Astrocyte (in vitro differentiated cells and primary cell): ENCODE results near the gene ETFA.

Experiments used
- CTCF ChIP-seq: IDR thresholded peaks from 2 replicates; pipeline ENCODE4 v1.5.1; 2011; ENCODE audit warnings: low read depth, mild to moderate bottlenecking, inconsistent platforms, low read length, moderate library complexity; ENCODE audit not compliant: insufficient read depth
- EZH2 ChIP-seq: IDR thresholded peaks from 2 replicates; pipeline ENCODE4 v1.6.1; 2012; ENCODE audit warnings: mild to moderate bottlenecking, low read length, inconsistent platforms; ENCODE audit not compliant: insufficient read depth

DNA sequence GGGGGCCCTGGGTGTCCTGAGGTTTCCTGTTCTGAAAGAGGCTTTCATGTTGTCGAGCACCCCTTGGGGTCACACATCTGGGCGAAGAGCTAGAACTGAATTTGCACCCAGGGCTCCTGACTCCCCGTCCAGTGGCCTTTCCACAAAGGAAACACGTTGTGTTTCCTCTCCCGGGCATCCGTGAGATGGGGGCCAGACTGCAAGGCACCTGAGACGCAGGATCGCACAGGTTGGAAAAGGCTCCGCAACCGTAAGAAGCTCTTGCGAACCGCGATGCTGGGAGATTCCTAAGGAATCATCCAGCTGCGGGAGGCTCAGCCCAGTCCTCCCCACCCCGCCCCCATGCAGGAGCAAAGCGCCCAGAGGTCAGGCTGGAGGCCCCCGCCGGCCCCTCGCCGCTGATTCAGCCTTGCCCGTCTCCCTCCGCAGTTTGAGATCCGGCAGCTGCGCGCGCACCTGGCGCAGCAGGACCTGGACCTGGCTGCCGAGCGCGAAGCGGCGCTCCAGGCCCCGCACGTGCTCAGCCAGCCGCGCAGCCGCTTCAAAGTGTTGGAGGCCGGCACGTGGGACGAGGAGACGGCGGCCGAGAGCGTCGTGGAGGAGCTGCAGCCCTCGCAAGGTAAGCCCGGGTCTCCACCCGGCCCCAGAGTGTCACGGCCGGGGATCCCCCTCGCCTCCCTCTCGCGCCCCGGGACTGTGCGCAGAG lies 119.6 kb downstream of the ETFA start:
- TF ChIP-seq CTCF (no peak), EZH2 (no peak)
